Measurements from ENCODE around the gene GAD1.

Gene GAD1

GRCh38 chr2:170778900-170779299, 37.8 kb upstream of the GAD1 start:
- Histone ChIP-seq H3K9ac (ENCODE audit: insufficient read length, low read depth) (no peak overlapping the region), H3K36me3 (ENCODE audit: insufficient read depth, insufficient read length, low read length) (peaks cover 7% of the 10 kb centered on the region), H3K4me3 (ENCODE audit: insufficient read length, low read depth) (no peak overlapping the region), H3K27me3 (ENCODE audit: insufficient read depth, insufficient read length) (no peaks in the 10 kb centered on the region), H3K9me3 (ENCODE audit: insufficient read depth, low read length) (no peaks in the 10 kb centered on the region), H3K4me1 (ENCODE audit: insufficient read depth, insufficient read length) (no peaks in the 10 kb centered on the region)
- DNase-seq (ENCODE audit: low read depth, low spot score) = no peak
- TF ChIP-seq YY1 (IDR thresholded peaks at IDR 0.05; ENCODE audit: insufficient read depth, insufficient read length) (no peak), ZNF274 (IDR thresholded peaks at IDR 0.05; ENCODE audit: low read depth, low read length) (no peak), SUZ12 (IDR thresholded peaks at IDR 0.05; ENCODE audit: extremely low read depth, insufficient read depth, insufficient read length) (no peak)

- Histone ChIP-seq H3K4me3 (ENCODE audit: insufficient read length, low read depth) (no peak overlapping the region), H3K27me3 (ENCODE audit: insufficient read depth, insufficient read length) (no peaks in the 10 kb centered on the region), H3K4me1 (ENCODE audit: insufficient read depth, insufficient read length) (no peaks in the 10 kb centered on the region), H3K9ac (ENCODE audit: insufficient read length, low read depth) (no peak overlapping the region), H3K9me3 (ENCODE audit: insufficient read depth, low read length) (no peaks in the 10 kb centered on the region), H3K36me3 (ENCODE audit: insufficient read depth, insufficient read length, low read length) (peaks cover 5% of the 10 kb centered on the region)
- DNase-seq (ENCODE audit: low read depth, low spot score) = no peak
- TF ChIP-seq SUZ12 (IDR thresholded peaks at IDR 0.05; ENCODE audit: extremely low read depth, insufficient read depth, insufficient read length) (no peak), ZNF274 (IDR thresholded peaks at IDR 0.05; ENCODE audit: low read depth, low read length) (no peak), YY1 (IDR thresholded peaks at IDR 0.05; ENCODE audit: insufficient read depth, insufficient read length) (no peak)
Measured at GRCh38 chr2:170779304-170779703, 37.4 kb upstream of the GAD1 start.

- no peak for TF ChIP-seq YY1 (IDR thresholded peaks at IDR 0.05; ENCODE audit: insufficient read depth, insufficient read length)
- TF ChIP-seq SUZ12 (IDR thresholded peaks at IDR 0.05; ENCODE audit: extremely low read depth, insufficient read depth, insufficient read length) = no peak
- no peak for TF ChIP-seq ZNF274 (IDR thresholded peaks at IDR 0.05; ENCODE audit: low read depth, low read length)
- no peaks in the 10 kb centered on the region for H3K27me3 ChIP-seq (ENCODE audit: insufficient read depth, insufficient read length)
- no peaks in the 10 kb centered on the region for H3K4me1 ChIP-seq (ENCODE audit: insufficient read depth, insufficient read length)
- H3K9me3 ChIP-seq (ENCODE audit: insufficient read depth, low read length) = no peaks in the 10 kb centered on the region
- no peak for DNase-seq (ENCODE audit: low read depth, low spot score)
- no peak overlapping the region for H3K4me3 ChIP-seq (ENCODE audit: insufficient read length, low read depth)
- no peak overlapping the region for H3K9ac ChIP-seq (ENCODE audit: insufficient read length, low read depth)
- no peaks in the 10 kb centered on the region for H3K36me3 ChIP-seq (ENCODE audit: insufficient read depth, insufficient read length, low read length)
Measured at GRCh38 chr2:170782673-170783072, 34.0 kb upstream of the GAD1 start.

- H3K36me3 ChIP-seq (ENCODE audit: insufficient read depth, insufficient read length, low read length) = no peaks in the 10 kb centered on the region
- no peaks in the 10 kb centered on the region for H3K9me3 ChIP-seq (ENCODE audit: insufficient read depth, low read length)
- no peak for DNase-seq (ENCODE audit: low read depth, low spot score)
- no peak for TF ChIP-seq YY1 (IDR thresholded peaks at IDR 0.05; ENCODE audit: insufficient read depth, insufficient read length)
- no peak for TF ChIP-seq SUZ12 (IDR thresholded peaks at IDR 0.05; ENCODE audit: extremely low read depth, insufficient read depth, insufficient read length)
- no peak for TF ChIP-seq ZNF274 (IDR thresholded peaks at IDR 0.05; ENCODE audit: low read depth, low read length)
- H3K4me1 ChIP-seq (ENCODE audit: insufficient read depth, insufficient read length) = no peaks in the 10 kb centered on the region
- no peaks in the 10 kb centered on the region for H3K27me3 ChIP-seq (ENCODE audit: insufficient read depth, insufficient read length)
- H3K4me3 ChIP-seq (ENCODE audit: insufficient read length, low read depth) = no peak overlapping the region
- H3K9ac ChIP-seq (ENCODE audit: insufficient read length, low read depth) = no peak overlapping the region
Measured at GRCh38 chr2:170783549-170783948, 33.1 kb upstream of the GAD1 start.

- TF ChIP-seq SUZ12 (IDR thresholded peaks at IDR 0.05; ENCODE audit: extremely low read depth, insufficient read depth, insufficient read length) (no peak), ZNF274 (IDR thresholded peaks at IDR 0.05; ENCODE audit: low read depth, low read length) (no peak), YY1 (IDR thresholded peaks at IDR 0.05; ENCODE audit: insufficient read depth, insufficient read length) (no peak)
- H3K9me3 ChIP-seq (ENCODE audit: insufficient read depth, low read length) = no peaks in the 10 kb centered on the region
- no peak overlapping the region for H3K9ac ChIP-seq (ENCODE audit: insufficient read length, low read depth)
- DNase-seq (ENCODE audit: low read depth, low spot score) = no peak
- H3K27me3 ChIP-seq (ENCODE audit: insufficient read depth, insufficient read length) = no peaks in the 10 kb centered on the region
- no peak overlapping the region for H3K4me3 ChIP-seq (ENCODE audit: insufficient read length, low read depth)
- H3K4me1 ChIP-seq (ENCODE audit: insufficient read depth, insufficient read length) = no peaks in the 10 kb centered on the region
- no peaks in the 10 kb centered on the region for H3K36me3 ChIP-seq (ENCODE audit: insufficient read depth, insufficient read length, low read length)
Measured at GRCh38 chr2:170798996-170799395, 17.7 kb upstream of the GAD1 start.

- H3K9me3 ChIP-seq (ENCODE audit: insufficient read depth, low read length) = no peaks in the 10 kb centered on the region
- H3K27me3 ChIP-seq (ENCODE audit: insufficient read depth, insufficient read length) = no peaks in the 10 kb centered on the region
- no peaks in the 10 kb centered on the region for H3K4me1 ChIP-seq (ENCODE audit: insufficient read depth, insufficient read length)
- no peak overlapping the region for H3K9ac ChIP-seq (ENCODE audit: insufficient read length, low read depth)
- no peaks in the 10 kb centered on the region for H3K36me3 ChIP-seq (ENCODE audit: insufficient read depth, insufficient read length, low read length)
- no peak for TF ChIP-seq ZNF274 (IDR thresholded peaks at IDR 0.05; ENCODE audit: low read depth, low read length)
- no peak for TF ChIP-seq SUZ12 (IDR thresholded peaks at IDR 0.05; ENCODE audit: extremely low read depth, insufficient read depth, insufficient read length)
- TF ChIP-seq YY1 (IDR thresholded peaks at IDR 0.05; ENCODE audit: insufficient read depth, insufficient read length) = no peak
- DNase-seq (ENCODE audit: low read depth, low spot score) = no peak
- no peak overlapping the region for H3K4me3 ChIP-seq (ENCODE audit: insufficient read length, low read depth)
Measured at GRCh38 chr2:170806548-170806947, 10.1 kb upstream of the GAD1 start.

GRCh38 chr2:170812710-170813600, 3.7 kb upstream of the GAD1 start:
- Histone ChIP-seq H3K4me3 (ENCODE audit: insufficient read length, low read depth) (peak overlapping the region; percentile 48), H3K27me3 (ENCODE audit: insufficient read depth, insufficient read length) (peaks cover 3% of the 10 kb centered on the region), H3K4me1 (ENCODE audit: insufficient read depth, insufficient read length) (no peaks in the 10 kb centered on the region), H3K36me3 (ENCODE audit: insufficient read depth, insufficient read length, low read length) (no peaks in the 10 kb centered on the region), H3K9ac (ENCODE audit: insufficient read length, low read depth) (peak overlapping the region; percentile 65), H3K9me3 (ENCODE audit: insufficient read depth, low read length) (peaks cover 6% of the 10 kb centered on the region; the same call in 1 of the 2 replicates)
- no peak for TF ChIP-seq ZNF274 (IDR thresholded peaks at IDR 0.05; ENCODE audit: low read depth, low read length)
- no peak for TF ChIP-seq SUZ12 (IDR thresholded peaks at IDR 0.05; ENCODE audit: extremely low read depth, insufficient read depth, insufficient read length)
- TF ChIP-seq YY1 (IDR thresholded peaks at IDR 0.05; ENCODE audit: insufficient read depth, insufficient read length) = no peak
- peak; percentile 90 for DNase-seq (ENCODE audit: low read depth, low spot score)

Data from NT2/D1 (cell line).